IMR-90 (cell line): ENCODE results near the gene ITGA5. TPM values are rescaled to one million over a fixed set of nuclear protein-coding genes. Genes with fewer than 3 reads are reported as not detected.

Experiments
- ATAC-seq: fragments of 200-7000 bp; cut with Tn5 transposase; 2 replicates; pipeline ENCODE4 v1.9.1; 2020; ENCODE audit warnings: low read depth, mild to moderate bottlenecking, moderate library complexity
- BruUV-seq: library from RNA; stranded (reverse); fragments of 400-500 nt; replicated peaks from 2 replicates; lab custom pipeline; 2021; lab: Mats Ljungman, UMichigan
- CTCF ChIA-PET: fragments of 300-600 bp; formaldehyde crosslinking; extraction: SDS; loops from one replicate; lab custom pipeline; 2021; ENCODE audit warnings: antibody characterized with exemption; lab: Yijun Ruan, JAX
- POLR2A ChIA-PET: fragments of 300-600 bp; sonication (Branson Sonifier 250); formaldehyde crosslinking; loops from one replicate; lab custom pipeline; 2022; ENCODE audit warnings: antibody characterized with exemption; ENCODE audit not compliant: unreplicated experiment; lab: Charles Lee
- DNase-seq: peaks from one replicate; pipeline ENCODE4 v3.0.0; 2013
- H2AFZ ChIP-seq: replicated peaks from 2 replicates; pipeline ENCODE3; 2013; ENCODE audit warnings: low read length, mild to moderate bottlenecking; ENCODE audit not compliant: poor library complexity
- H2AK5ac ChIP-seq: 2 replicates; pipeline ENCODE4 v1.6.1; 2013; ENCODE audit warnings: low read depth, low read length, inconsistent platforms
- H2AK9ac ChIP-seq: replicated peaks from 2 replicates; pipeline ENCODE3; 2013; ENCODE audit warnings: mild to moderate bottlenecking, low read depth, low read length, moderate library complexity; ENCODE audit not compliant: poor library complexity
- H2BK120ac ChIP-seq: 2 replicates; pipeline ENCODE4 v1.6.1; 2013; ENCODE audit warnings: low read depth, low read length, inconsistent platforms
- H2BK15ac ChIP-seq: 3 replicates; pipeline ENCODE4 v1.6.1; 2013; ENCODE audit warnings: low read depth, low read length, inconsistent platforms
- H2BK20ac ChIP-seq: 2 replicates; pipeline ENCODE4 v1.6.1; 2013; ENCODE audit warnings: low read depth, mild to moderate bottlenecking, inconsistent platforms, low read length, moderate library complexity
- H2BK5ac ChIP-seq: 2 replicates; pipeline ENCODE4 v1.6.1; 2013; ENCODE audit warnings: mild to moderate bottlenecking, low read depth, low read length, inconsistent platforms; ENCODE audit not compliant: poor library complexity, severe bottlenecking
- H3K14ac ChIP-seq: replicated peaks from 2 replicates; pipeline ENCODE4 v1.6.1; 2013; ENCODE audit warnings: low read depth, low read length, inconsistent platforms
- H3K18ac ChIP-seq: 2 replicates; pipeline ENCODE4 v1.6.1; 2013; ENCODE audit warnings: low read depth, low read length, control low read depth
- H3K23ac ChIP-seq: 2 replicates; pipeline ENCODE4 v1.6.1; 2013; ENCODE audit warnings: low read depth, low read length, inconsistent platforms
- H3K27ac ChIP-seq: 2 replicates; pipeline ENCODE4 v1.5.1; 2013; ENCODE audit warnings: mild to moderate bottlenecking, control low read depth, low read length; ENCODE audit not compliant: insufficient read depth
- H3K27me3 ChIP-seq: 2 replicates; pipeline ENCODE4 v1.6.1; 2013; ENCODE audit warnings: low read length; ENCODE audit not compliant: control insufficient read depth, insufficient read depth
- H3K36me3 ChIP-seq: 2 replicates; pipeline ENCODE4 v1.6.1; 2013; ENCODE audit warnings: low read length, mixed read lengths; ENCODE audit not compliant: control insufficient read depth, insufficient read depth
- H3K4ac ChIP-seq: 2 replicates; pipeline ENCODE4 v1.6.1; 2013; ENCODE audit warnings: low read depth, low read length, inconsistent platforms
- H3K4me1 ChIP-seq: 2 replicates; pipeline ENCODE4 v1.6.1; 2013; ENCODE audit warnings: low read length, mixed read lengths; ENCODE audit not compliant: control insufficient read depth, insufficient read depth
- H3K4me2 ChIP-seq: 2 replicates; pipeline ENCODE4 v1.6.1; 2013; ENCODE audit warnings: low read depth, mild to moderate bottlenecking, control low read depth, low read length, moderate library complexity
- H3K4me3 ChIP-seq: 2 replicates; pipeline ENCODE4 v1.5.1; 2013; ENCODE audit warnings: low read depth, mild to moderate bottlenecking, control low read depth, low read length, moderate library complexity; ENCODE audit not compliant: insufficient read depth
- H3K56ac ChIP-seq: 2 replicates; pipeline ENCODE4 v1.6.1; 2013; ENCODE audit warnings: low read length, inconsistent platforms; ENCODE audit not compliant: insufficient read depth; ENCODE audit errors: extremely low read depth
- H3K79me1 ChIP-seq, 2 experiments: 2 replicates each; pipeline ENCODE4 v1.6.1; 2013; ENCODE audit warnings: low read length in 2 of 2, inconsistent platforms in 1 of 2, low read depth in 1 of 2
- H3K9ac ChIP-seq: 2 replicates; pipeline ENCODE4 v1.6.1; 2013; ENCODE audit warnings: low read depth, low read length, control low read depth
- H3K9me1 ChIP-seq: 2 replicates; pipeline ENCODE4 v1.6.1; 2013; ENCODE audit warnings: low read length, inconsistent platforms; ENCODE audit not compliant: insufficient read depth
- H3K9me3 ChIP-seq: 2 replicates; pipeline ENCODE4 v1.6.1; 2013; ENCODE audit warnings: low read length; ENCODE audit not compliant: control insufficient read depth, insufficient read depth
- H4K20me1 ChIP-seq: 2 replicates; pipeline ENCODE4 v1.6.1; 2013; ENCODE audit warnings: low read length, inconsistent platforms; ENCODE audit not compliant: insufficient read depth
- H4K5ac ChIP-seq: 2 replicates; pipeline ENCODE4 v1.6.1; 2013; ENCODE audit warnings: mild to moderate bottlenecking, low read depth, low read length, control low read depth
- H4K8ac ChIP-seq, 2 experiments: 2 replicates each; pipeline ENCODE4 v1.6.1; 2013; ENCODE audit warnings: low read depth in 2 of 2, low read length in 2 of 2, control low read depth in 1 of 2, inconsistent platforms in 1 of 2
- H4K91ac ChIP-seq: 2 replicates; pipeline ENCODE4 v1.6.1; 2013; ENCODE audit warnings: low read depth, low read length, inconsistent platforms; ENCODE audit not compliant: insufficient read depth
- BHLHE40 ChIP-seq: fragments of 150-350 bp; IDR thresholded peaks from 2 replicates; pipeline ENCODE4 v1.6.1; 2016; ENCODE audit warnings: mild to moderate bottlenecking, low read depth, low read length
- CEBPB ChIP-seq: IDR thresholded peaks from 2 replicates; pipeline ENCODE4 v1.6.1; 2012; ENCODE audit warnings: low read depth, low read length, improper control_type of control experiment
- CHD1 ChIP-seq: IDR thresholded peaks from 2 replicates; pipeline ENCODE4 v1.6.1; 2012; ENCODE audit warnings: low read depth, low read length, improper control_type of control experiment
- FOS ChIP-seq: fragments of 150-350 bp; IDR thresholded peaks from 2 replicates; pipeline ENCODE4 v1.6.1; 2016; ENCODE audit warnings: low read depth, low read length
- MAFK ChIP-seq: IDR thresholded peaks from 2 replicates; pipeline ENCODE4 v1.6.1; 2012; ENCODE audit warnings: low read depth, low read length, improper control_type of control experiment
- MAZ ChIP-seq: IDR thresholded peaks from 2 replicates; pipeline ENCODE4 v1.6.1; 2012; ENCODE audit warnings: low read depth, mild to moderate bottlenecking, low read length, improper control_type of control experiment, moderate library complexity, borderline replicate concordance
- MXI1 ChIP-seq: IDR thresholded peaks from 2 replicates; pipeline ENCODE4 v1.6.1; 2012; ENCODE audit warnings: low read depth, mild to moderate bottlenecking, low read length, moderate library complexity, borderline replicate concordance
- NFE2L2 ChIP-seq: fragments of 150-350 bp; IDR thresholded peaks from 2 replicates; pipeline ENCODE4 v1.6.1; 2016; ENCODE audit warnings: low read depth, mild to moderate bottlenecking, low read length
- POLR2A ChIP-seq: IDR thresholded peaks from 2 replicates; pipeline ENCODE4 v1.6.1; 2012; ENCODE audit warnings: mild to moderate bottlenecking, low read depth, low read length
- RAD21 ChIP-seq: IDR thresholded peaks from 2 replicates; pipeline ENCODE4 v1.6.1; 2012; ENCODE audit warnings: low read length, improper control_type of control experiment
- RCOR1 ChIP-seq: IDR thresholded peaks from 2 replicates; pipeline ENCODE4 v1.6.1; 2012; ENCODE audit warnings: mild to moderate bottlenecking, low read length, improper control_type of control experiment; ENCODE audit not compliant: insufficient replicate concordance
- RFX5 ChIP-seq: IDR thresholded peaks from 2 replicates; pipeline ENCODE4 v1.8.0; 2012; ENCODE audit warnings: low read depth, mild to moderate bottlenecking, low read length, moderate library complexity
- SMC3 ChIP-seq: fragments of 150-350 bp; IDR thresholded peaks from 2 replicates; pipeline ENCODE4 v1.6.1; 2016; ENCODE audit warnings: low read depth, mild to moderate bottlenecking, antibody characterized with exemption, low read length, moderate library complexity
- WGBS, 2 experiments: methylation state at CpG; one replicate each; pipeline versions ENCODE4 v1.1.5 to v1.1.7; 2013; ENCODE audit warnings: missing lambda C conversion rate in 2 of 2; ENCODE audit not compliant: insufficient read length in 1 of 2; ENCODE audit errors: extremely low coverage in 2 of 2; 5-methylcytosine and 5-hydroxymethylcytosine counted together
- dilution Hi-C: fragments of 300-500 bp; cut with HindIII; formaldehyde crosslinking; loops from one replicate; pipeline ENCODE4 v1.14.3; 2018; ENCODE audit warnings: low sequenced_read_pairs; ENCODE audit not compliant: unreplicated experiment
- in situ Hi-C: fragments of 300-500 bp; cut with MboI; formaldehyde crosslinking; loops from 3 replicates; pipeline ENCODE4 v1.14.3; 2019; ENCODE audit warnings: low sequenced_read_pairs, inconsistent platforms, mixed read lengths
- intact Hi-C: fragments of 100-400 bp; cut with micrococcal nuclease; formaldehyde crosslinking; loops from 2 replicates; pipeline ENCODE4 v1.10.0; 2022
- polyA plus RNA-seq, 3 experiments: library from polyadenylated mRNA; depleted of rRNA; stranded (reverse); fragments of >200 nt; gene quantifications; 2 replicates each; pipeline ENCODE4 v1.2.3, GENCODE V29; 2012; ENCODE audit warnings: low replicate concordance in 1 of 3
- total RNA-seq: library from RNA; depleted of rRNA; stranded (reverse); fragments of >200 nt; gene quantifications from 2 replicates; pipeline ENCODE4 v1.2.3, GENCODE V29; 2012
- TF ChIP-seq, protein P1 (sequence below): conservative IDR thresholded peaks from 2 replicates; pipeline ENCODE4 v1.5.1; 2012; ENCODE audit warnings: mild to moderate bottlenecking, low read depth, low read length, improper control_type of control experiment
- TF ChIP-seq, protein P2 (sequence below): fragments of 150-350 bp; IDR thresholded peaks from 2 replicates; pipeline ENCODE4 v1.6.1; 2016; ENCODE audit warnings: low read depth, mild to moderate bottlenecking, low read length, moderate library complexity, borderline replicate concordance
- TF ChIP-seq, protein P3 (sequence below): fragments of 150-350 bp; IDR thresholded peaks from 2 replicates; pipeline ENCODE4 v1.6.1; 2017; ENCODE audit warnings: mild to moderate bottlenecking, antibody characterized with exemption, low read length, low read depth

ITGA5 gene
- total and polyA plus RNA-seq, 2 of the 4 experiments (the other 2 are of a cell fraction), result 159 to 259 TPM

DNA sequence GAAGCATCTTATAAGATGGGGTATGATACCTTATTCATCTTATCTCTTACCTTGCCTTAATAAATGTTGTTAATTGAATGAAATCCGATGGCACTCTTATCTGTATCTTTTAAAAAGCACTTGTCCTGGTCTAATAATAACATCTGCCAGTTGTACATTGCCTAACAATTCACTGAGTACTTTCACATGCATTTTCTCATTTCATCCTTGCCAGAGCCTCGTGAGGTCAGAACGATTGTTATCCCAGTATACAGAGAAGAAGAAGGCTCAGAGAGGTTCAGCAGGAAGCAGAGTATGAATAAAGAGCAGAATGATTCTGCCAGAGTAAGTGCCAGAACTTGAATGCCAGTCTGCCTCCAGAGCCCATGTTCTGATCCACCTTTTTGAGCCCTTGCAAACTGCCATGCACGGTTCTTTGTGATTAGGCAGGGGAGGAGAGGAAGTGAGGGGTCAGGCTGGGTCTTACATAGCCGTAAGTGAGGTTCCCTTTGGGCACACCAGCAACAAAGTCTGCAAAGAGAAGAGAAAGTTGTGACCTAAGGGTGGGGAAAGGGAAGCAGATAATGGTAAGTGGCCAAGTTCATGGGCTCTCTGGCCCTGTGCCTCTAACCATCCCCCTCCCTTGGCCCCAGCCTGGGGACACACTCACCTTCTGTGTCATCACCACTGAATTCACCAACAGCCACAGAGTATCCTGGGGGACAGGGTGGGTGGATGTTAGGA lies 11.7 kb downstream of the ITGA5 start:
- no peak overlapping the region for H4K91ac ChIP-seq
- H2AFZ ChIP-seq, result no peak overlapping the region
- H3K79me1 ChIP-seq, result peaks cover 50 to 87% of the 10 kb centered on the region in 2 experiments
- no peak overlapping the region for H3K27ac ChIP-seq
- H2BK20ac ChIP-seq, result no peak overlapping the region
- no TSS peak for BruUV-seq
- no peak overlapping the region for H4K5ac ChIP-seq
- no peak overlapping the region for H3K4me3 ChIP-seq
- ATAC-seq (no peak), DNase-seq (no peak)
- in situ Hi-C loops (no loop called here), dilution Hi-C loops (no loop called here), intact Hi-C loops (no loop called here)
- no peak overlapping the region for H4K8ac ChIP-seq
- no peak overlapping the region for H3K56ac ChIP-seq
- 0 out of 2 replicates have a peak, but pooled peaks cover 6% of the 10 kb centered on the region for H3K9me1 ChIP-seq
- H4K20me1 ChIP-seq, result peaks cover 61% of the 10 kb centered on the region
- TF ChIP-seq CHD1 (no peak), MAFK (no peak), BHLHE40 (no peak), RCOR1 (no peak), MXI1 (no peak), FOS (no peak), RAD21 (no peak), POLR2A (no peak), CEBPB (no peak), RFX5 (no peak), SMC3 (no peak), MAZ (no peak), NFE2L2 (no peak)
- TF ChIP-seq, protein P1, sequence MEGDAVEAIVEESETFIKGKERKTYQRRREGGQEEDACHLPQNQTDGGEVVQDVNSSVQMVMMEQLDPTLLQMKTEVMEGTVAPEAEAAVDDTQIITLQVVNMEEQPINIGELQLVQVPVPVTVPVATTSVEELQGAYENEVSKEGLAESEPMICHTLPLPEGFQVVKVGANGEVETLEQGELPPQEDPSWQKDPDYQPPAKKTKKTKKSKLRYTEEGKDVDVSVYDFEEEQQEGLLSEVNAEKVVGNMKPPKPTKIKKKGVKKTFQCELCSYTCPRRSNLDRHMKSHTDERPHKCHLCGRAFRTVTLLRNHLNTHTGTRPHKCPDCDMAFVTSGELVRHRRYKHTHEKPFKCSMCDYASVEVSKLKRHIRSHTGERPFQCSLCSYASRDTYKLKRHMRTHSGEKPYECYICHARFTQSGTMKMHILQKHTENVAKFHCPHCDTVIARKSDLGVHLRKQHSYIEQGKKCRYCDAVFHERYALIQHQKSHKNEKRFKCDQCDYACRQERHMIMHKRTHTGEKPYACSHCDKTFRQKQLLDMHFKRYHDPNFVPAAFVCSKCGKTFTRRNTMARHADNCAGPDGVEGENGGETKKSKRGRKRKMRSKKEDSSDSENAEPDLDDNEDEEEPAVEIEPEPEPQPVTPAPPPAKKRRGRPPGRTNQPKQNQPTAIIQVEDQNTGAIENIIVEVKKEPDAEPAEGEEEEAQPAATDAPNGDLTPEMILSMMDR, result no peak
- TF ChIP-seq, protein P2, sequence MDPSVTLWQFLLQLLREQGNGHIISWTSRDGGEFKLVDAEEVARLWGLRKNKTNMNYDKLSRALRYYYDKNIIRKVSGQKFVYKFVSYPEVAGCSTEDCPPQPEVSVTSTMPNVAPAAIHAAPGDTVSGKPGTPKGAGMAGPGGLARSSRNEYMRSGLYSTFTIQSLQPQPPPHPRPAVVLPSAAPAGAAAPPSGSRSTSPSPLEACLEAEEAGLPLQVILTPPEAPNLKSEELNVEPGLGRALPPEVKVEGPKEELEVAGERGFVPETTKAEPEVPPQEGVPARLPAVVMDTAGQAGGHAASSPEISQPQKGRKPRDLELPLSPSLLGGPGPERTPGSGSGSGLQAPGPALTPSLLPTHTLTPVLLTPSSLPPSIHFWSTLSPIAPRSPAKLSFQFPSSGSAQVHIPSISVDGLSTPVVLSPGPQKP, result no peak
- TF ChIP-seq, protein P3, sequence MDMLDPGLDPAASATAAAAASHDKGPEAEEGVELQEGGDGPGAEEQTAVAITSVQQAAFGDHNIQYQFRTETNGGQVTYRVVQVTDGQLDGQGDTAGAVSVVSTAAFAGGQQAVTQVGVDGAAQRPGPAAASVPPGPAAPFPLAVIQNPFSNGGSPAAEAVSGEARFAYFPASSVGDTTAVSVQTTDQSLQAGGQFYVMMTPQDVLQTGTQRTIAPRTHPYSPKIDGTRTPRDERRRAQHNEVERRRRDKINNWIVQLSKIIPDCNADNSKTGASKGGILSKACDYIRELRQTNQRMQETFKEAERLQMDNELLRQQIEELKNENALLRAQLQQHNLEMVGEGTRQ, result no peak
- no peak overlapping the region for H2AK5ac ChIP-seq
- no peak overlapping the region for H2BK15ac ChIP-seq
- H2BK5ac ChIP-seq, result peak overlapping the region; percentile 19
- no peak overlapping the region for H3K4ac ChIP-seq
- H3K23ac ChIP-seq, result no peak overlapping the region
- CTCF ChIA-PET, result no interaction called here
- WGBS, 2 experiments, result no CpG with 5 or more reads among the region's 5 CpGs
- peaks cover 74% of the 10 kb centered on the region for H3K36me3 ChIP-seq
- no peaks in the 10 kb centered on the region for H3K27me3 ChIP-seq
- H3K14ac ChIP-seq, result no peak overlapping the region
- no peaks in the 10 kb centered on the region for H3K9me3 ChIP-seq
- H2BK120ac ChIP-seq, result no peak overlapping the region
- POLR2A ChIA-PET, result no interaction called here
- no peak overlapping the region for H3K18ac ChIP-seq
- peaks cover 7% of the 10 kb centered on the region for H3K4me1 ChIP-seq
- no peak overlapping the region for H3K9ac ChIP-seq
- no peak overlapping the region for H2AK9ac ChIP-seq
- H3K4me2 ChIP-seq, result no peak overlapping the region
